GM19397 (cell line): ENCODE measurements around the gene CERT1.
A peak's percentile ranks its signal among the peaks of the same experiment; 100 is the strongest.

Experiments
- ATAC-seq: cut with Tn5 transposase; IDR thresholded peaks from one replicate; pipeline ENCODE4 v1.9.1; 2021; ENCODE audit warnings: mild to moderate bottlenecking, moderate library complexity; ENCODE audit not compliant: unreplicated experiment

The CERT1 gene

GRCh38 chr5:75412111-75412990 is 99.1 kb downstream of the CERT1 start:
- ATAC-seq, result no peak

GRCh38 chr5:75405296-75405695 is 106.1 kb downstream of the CERT1 start:
- ATAC-seq, result no peak

- ATAC-seq, result no peak
Measured at GRCh38 chr5:75395277-75395676, 116.2 kb downstream of the CERT1 start.

- no peak for ATAC-seq
Measured at GRCh38 chr5:75389430-75389829, 122.0 kb downstream of the CERT1 start.

- ATAC-seq, result no peak
Measured at GRCh38 chr5:75387806-75388205, 123.6 kb downstream of the CERT1 start.

GRCh38 chr5:75384218-75384617 is 127.2 kb downstream of the CERT1 start:
- ATAC-seq, result no peak

GRCh38 chr5:75381456-75381855 is 130.0 kb downstream of the CERT1 start:
- no peak for ATAC-seq

GRCh38 chr5:75380099-75380498 is 131.3 kb downstream of the CERT1 start:
- no peak for ATAC-seq

GRCh38 chr5:75375414-75375813 is 136.0 kb downstream of the CERT1 start:
- ATAC-seq, result no peak

- ATAC-seq, result no peak
Measured at GRCh38 chr5:75374394-75374814, 137.0 kb downstream of the CERT1 start.

GRCh38 chr5:75373862-75374261 is 137.6 kb downstream of the CERT1 start:
- no peak for ATAC-seq

- ATAC-seq, result no peak
Measured at GRCh38 chr5:75368391-75368790, 143.0 kb downstream of the CERT1 start.

- ATAC-seq, result no peak
Measured at GRCh38 chr5:75367401-75367800, 144.0 kb downstream of the CERT1 start.

GRCh38 chr5:75366787-75367186 is 144.6 kb downstream of the CERT1 start:
- ATAC-seq, result peak; percentile 41

- no peak for ATAC-seq
Measured at GRCh38 chr5:75365740-75366139, 145.7 kb downstream of the CERT1 start.

GRCh38 chr5:75364571-75365280 is 146.7 kb downstream of the CERT1 start:
- ATAC-seq, result no peak

- no peak for ATAC-seq
Measured at GRCh38 chr5:75363726-75364495, 147.5 kb downstream of the CERT1 start.

GRCh38 chr5:75363111-75363510 is 148.3 kb downstream of the CERT1 start:
- no peak for ATAC-seq

- ATAC-seq, result no peak
Measured at GRCh38 chr5:75362474-75362975, 148.9 kb downstream of the CERT1 start.

GRCh38 chr5:75361310-75361709 is 150.1 kb downstream of the CERT1 start:
- ATAC-seq, result no peak

GRCh38 chr5:75358117-75358516 is 153.3 kb downstream of the CERT1 start:
- no peak for ATAC-seq
